ENCODE results near the gene HOOK2.

- TF ChIP-seq POLR2AphosphoS5 (IDR thresholded peaks at IDR 0.05) = no peak
- TF ChIP-seq POLR2A (IDR thresholded peaks at IDR 0.05) = no peak
Measured at GRCh38 chr19:12804051-12804450, 28.7 kb upstream of the HOOK2 start.

Data from suprapubic skin (tissue), 4 donors.